ENCODE data around the gene ORC3. TPM values are rescaled to one million over a fixed set of nuclear protein-coding genes. Genes with fewer than 3 reads are reported as not detected.

Gene ORC3
- polyA plus RNA-seq, 10 donors, result 20.5 to 31.4 (median 27.7) TPM

Other genes starting within 250 kb of the ORC3 start
- gene C6orf163, start 245.3 kb upstream of the ORC3 start, polyA plus RNA-seq (ENCODE audit: insufficient read length in 10 of 10), result 1 to 10 TPM in 8 of 10 donors, under 1 TPM in 2; 0.81 to 2.6 (median 1.4) TPM
- gene CFAP206, start 182.2 kb upstream of the ORC3 start, polyA plus RNA-seq (ENCODE audit: insufficient read length in 10 of 10), result under 1 TPM in 5 of 10 donors, not detected in 5; 0.14 to 0.45 (median 0.19) TPM
- 10 to 100 TPM; 16.4 to 23.8 (median 19.7) TPM for gene SLC35A1, start 117.2 kb upstream of the ORC3 start, polyA plus RNA-seq (ENCODE audit: insufficient read length in 10 of 10)
- 10 to 100 TPM; 38.2 to 55.2 (median 46.7) TPM for gene RARS2, start 148 bp upstream of the ORC3 start, polyA plus RNA-seq (ENCODE audit: insufficient read length in 10 of 10)
- gene AKIRIN2, start 112.1 kb downstream of the ORC3 start, polyA plus RNA-seq (ENCODE audit: insufficient read length in 10 of 10), result 10 to 100 TPM; 35.6 to 45.7 (median 41.5) TPM

Data from muscle of back (tissue), 10 donors.